A549 treated with CORT108297 at 1 μM for 4 hours (cell line): Measurements from ENCODE around the gene FGFR3. TPM values are rescaled to one million over a fixed set of nuclear protein-coding genes. Genes with fewer than 3 reads are reported as not detected.

ENCODE experiments used
- total RNA-seq: library from RNA; stranded (reverse); fragments of 200-300 nt; extraction: Qiagen RNA extraction; gene quantifications from 5 replicates; pipeline ENCODE4 v1.2.3, GENCODE V29; 2022

The FGFR3 gene
- 1.3 to 2.8 TPM (median 2.2 TPM) in 5 replicates for total RNA-seq

GRCh38 chr4:1792832-1793495 is at the start of gene FGFR3:
FGFR3 (plus strand) TSS chr4:1793293; CDS start chr4:1793935, 642 bp downstream.

GRCh38 chr4:1856071-1856942 is 63.2 kb downstream of the FGFR3 start, which contains the start of gene LETM1:
LETM1 (minus strand) TSS chr4:1856156; CDS start chr4:1855950, 206 bp downstream.

Other genes starting within 250 kb of the FGFR3 start
- 0.50 to 1.4 TPM (median 0.77 TPM) in 5 replicates for gene FAM53A, start 109.0 kb upstream of the FGFR3 start, total RNA-seq
- 69.5 to 88.8 TPM (median 71.8 TPM) in 5 replicates for gene SLBP, start 81.0 kb upstream of the FGFR3 start, total RNA-seq
- gene TMEM129, start 72.0 kb upstream of the FGFR3 start, total RNA-seq: 14.7 to 29.0 TPM (median 26.3 TPM) in 5 replicates
- 80.6 to 95.0 TPM (median 86.8 TPM) in 5 replicates for gene TACC3, start 71.8 kb upstream of the FGFR3 start, total RNA-seq
- 25.8 to 31.7 TPM (median 28.7 TPM) in 5 replicates for gene LETM1, start 62.9 kb downstream of the FGFR3 start, total RNA-seq
- 36.5 to 47.3 TPM (median 43.9 TPM) in 5 replicates for gene NSD2, start 78.1 kb downstream of the FGFR3 start, total RNA-seq
- 19.5 to 26.6 TPM (median 24.3 TPM) in 5 replicates for gene NELFA, start 215.7 kb downstream of the FGFR3 start, total RNA-seq